Astrocyte (in vitro differentiated cells and primary cell): Measurements from ENCODE around the gene EXOC4. TPM values are rescaled to one million over a fixed set of nuclear protein-coding genes. Genes with fewer than 3 reads are reported as not detected.

Source experiments
- DNase-seq: peaks from one replicate; pipeline ENCODE4 v3.0.0-alpha.2; 2010; ENCODE audit warnings: low read depth
- FAIRE-seq: peaks from 2 replicates; lab custom pipeline; 2011; peaks lifted over from hg19 to GRCh38; lab: Jason Lieb, UNC
- H2AFZ ChIP-seq: 2 replicates; pipeline ENCODE4 v1.6.0; 2012; ENCODE audit warnings: low read depth, low read length, inconsistent platforms
- H3K27ac ChIP-seq: 2 replicates; pipeline ENCODE4 v1.5.1; 2011; ENCODE audit warnings: low read depth, low read length, inconsistent platforms
- H3K27me3 ChIP-seq: 2 replicates; pipeline ENCODE4 v1.6.0; 2011; ENCODE audit warnings: low read length, inconsistent platforms; ENCODE audit not compliant: insufficient read depth
- H3K36me3 ChIP-seq: 2 replicates; pipeline ENCODE4 v1.5.1; 2011; ENCODE audit warnings: low read length, inconsistent platforms; ENCODE audit not compliant: insufficient read depth
- H3K4me1 ChIP-seq: 2 replicates; pipeline ENCODE4 v1.5.1; 2011; ENCODE audit warnings: low read length, inconsistent platforms; ENCODE audit not compliant: insufficient read depth
- H3K4me2 ChIP-seq: 2 replicates; pipeline ENCODE4 v1.6.0; 2012; ENCODE audit warnings: low read length, inconsistent platforms
- H3K4me3 ChIP-seq: 2 replicates; pipeline ENCODE4 v1.5.1; 2011; ENCODE audit warnings: low read depth, mild to moderate bottlenecking, low read length, inconsistent platforms; ENCODE audit not compliant: insufficient read depth
- H3K79me2 ChIP-seq: 2 replicates; pipeline ENCODE4 v1.6.0; 2012; ENCODE audit warnings: mild to moderate bottlenecking, low read length, inconsistent platforms; ENCODE audit not compliant: insufficient read depth
- H3K9ac ChIP-seq: 2 replicates; pipeline ENCODE4 v1.6.0; 2012; ENCODE audit warnings: mild to moderate bottlenecking, low read length, inconsistent platforms
- H3K9me3 ChIP-seq: 2 replicates; pipeline ENCODE4 v1.5.1; 2012; ENCODE audit warnings: low read depth, mild to moderate bottlenecking, low read length, inconsistent platforms; ENCODE audit not compliant: insufficient read depth
- H4K20me1 ChIP-seq: 2 replicates; pipeline ENCODE4 v1.6.0; 2012; ENCODE audit warnings: low read length, inconsistent platforms; ENCODE audit not compliant: insufficient read depth
- H3K27ac Mint-ChIP-seq: one replicate; pipeline ENCODE4 v1.8.0; 2021; ENCODE audit warnings: mild to moderate bottlenecking, mixed read lengths; ENCODE audit not compliant: unreplicated experiment
- H3K27me3 Mint-ChIP-seq: one replicate; pipeline ENCODE4 v1.8.0; 2021; ENCODE audit warnings: low read depth, mixed read lengths; ENCODE audit not compliant: unreplicated experiment
- H3K36me3 Mint-ChIP-seq: one replicate; pipeline ENCODE4 v1.8.0; 2021; ENCODE audit warnings: low read depth, mixed read lengths; ENCODE audit not compliant: unreplicated experiment
- H3K4me1 Mint-ChIP-seq: one replicate; pipeline ENCODE4 v1.8.0; 2021; ENCODE audit warnings: low read depth, mixed read lengths; ENCODE audit not compliant: unreplicated experiment
- H3K4me3 Mint-ChIP-seq: one replicate; pipeline ENCODE4 v1.8.0; 2021; ENCODE audit warnings: mild to moderate bottlenecking, moderate library complexity, mixed read lengths; ENCODE audit not compliant: unreplicated experiment
- H3K9me3 Mint-ChIP-seq: one replicate; pipeline ENCODE4 v1.8.0; 2021; ENCODE audit warnings: mild to moderate bottlenecking, mixed read lengths; ENCODE audit not compliant: unreplicated experiment
- CTCF ChIP-seq: IDR thresholded peaks from 2 replicates; pipeline ENCODE4 v1.5.1; 2011; ENCODE audit warnings: low read depth, mild to moderate bottlenecking, inconsistent platforms, low read length, moderate library complexity; ENCODE audit not compliant: insufficient read depth
- EZH2 ChIP-seq: IDR thresholded peaks from 2 replicates; pipeline ENCODE4 v1.6.1; 2012; ENCODE audit warnings: mild to moderate bottlenecking, low read length, inconsistent platforms; ENCODE audit not compliant: insufficient read depth
- total RNA-seq: library from RNA; stranded (reverse); gene quantifications from 2 replicates; pipeline ENCODE4 v1.2.1, GENCODE V29; 2021

EXOC4 gene
- total RNA-seq, 1 donor from 2014 or later, result 57.5 TPM

- Mint-ChIP-seq H3K27ac (no peak overlapping the region), H3K27me3 (no peaks in the 10 kb centered on the region), H3K36me3 (no peaks in the 10 kb centered on the region), H3K9me3 (no peaks in the 10 kb centered on the region), H3K4me3 (no peak overlapping the region), H3K4me1 (no peaks in the 10 kb centered on the region)
- no peaks in the 10 kb centered on the region for H3K9me3 ChIP-seq
- H3K4me1 ChIP-seq, result no peaks in the 10 kb centered on the region
- H2AFZ ChIP-seq, result no peak overlapping the region
- no peak overlapping the region for H3K4me3 ChIP-seq
- H3K27ac ChIP-seq, result no peak overlapping the region
- H3K9ac ChIP-seq, result no peak overlapping the region
- no peaks in the 10 kb centered on the region for H3K27me3 ChIP-seq
- no peak for DNase-seq
- H3K36me3 ChIP-seq, result no peaks in the 10 kb centered on the region
- TF ChIP-seq CTCF (no peak), EZH2 (no peak)
- H3K79me2 ChIP-seq, result no peaks in the 10 kb centered on the region
- H4K20me1 ChIP-seq, result no peaks in the 10 kb centered on the region
- no peak for FAIRE-seq
- H3K4me2 ChIP-seq, result no peak overlapping the region
Measured at GRCh38 chr7:133724148-133724547, 471.3 kb downstream of the EXOC4 start.

- Histone ChIP-seq H3K4me3 (no peak overlapping the region), H3K9ac (no peak overlapping the region), H3K4me1 (no peaks in the 10 kb centered on the region), H3K36me3 (no peaks in the 10 kb centered on the region), H3K4me2 (no peak overlapping the region), H3K79me2 (no peaks in the 10 kb centered on the region), H3K27ac (no peak overlapping the region), H4K20me1 (no peaks in the 10 kb centered on the region), H2AFZ (no peak overlapping the region), H3K9me3 (no peaks in the 10 kb centered on the region), H3K27me3 (no peaks in the 10 kb centered on the region)
- FAIRE-seq (no peak), DNase-seq (no peak)
- H3K4me3 Mint-ChIP-seq, result no peak overlapping the region
- no peak overlapping the region for H3K27ac Mint-ChIP-seq
- TF ChIP-seq EZH2 (no peak), CTCF (no peak)
- H3K27me3 Mint-ChIP-seq, result no peaks in the 10 kb centered on the region
- no peaks in the 10 kb centered on the region for H3K4me1 Mint-ChIP-seq
- H3K9me3 Mint-ChIP-seq, result no peaks in the 10 kb centered on the region
- H3K36me3 Mint-ChIP-seq, result no peaks in the 10 kb centered on the region
Measured at GRCh38 chr7:133724694-133725093, 471.8 kb downstream of the EXOC4 start.

GRCh38 chr7:133727476-133728214 is 474.8 kb downstream of the EXOC4 start:
- H3K4me3 ChIP-seq, result no peak overlapping the region
- no peaks in the 10 kb centered on the region for H3K79me2 ChIP-seq
- no peaks in the 10 kb centered on the region for H3K4me1 ChIP-seq
- Mint-ChIP-seq H3K27me3 (no peaks in the 10 kb centered on the region), H3K27ac (no peak overlapping the region), H3K4me1 (no peaks in the 10 kb centered on the region), H3K4me3 (no peak overlapping the region), H3K9me3 (no peaks in the 10 kb centered on the region), H3K36me3 (no peaks in the 10 kb centered on the region)
- H3K4me2 ChIP-seq, result no peak overlapping the region
- H2AFZ ChIP-seq, result no peak overlapping the region
- H3K27ac ChIP-seq, result no peak overlapping the region
- no peaks in the 10 kb centered on the region for H3K9me3 ChIP-seq
- H4K20me1 ChIP-seq, result no peaks in the 10 kb centered on the region
- DNase-seq (no peak), FAIRE-seq (no peak)
- H3K9ac ChIP-seq, result no peak overlapping the region
- no peaks in the 10 kb centered on the region for H3K36me3 ChIP-seq
- no peaks in the 10 kb centered on the region for H3K27me3 ChIP-seq
- TF ChIP-seq CTCF, result no peak
- no peak for TF ChIP-seq EZH2
